Fibroblast of skin of back (primary cell): ENCODE data around the gene RSPO4. TPM values are rescaled to one million over a fixed set of nuclear protein-coding genes. Genes with fewer than 3 reads are reported as not detected.
"Not testable (repeated sequence)": the region's sequence is repeated elsewhere in the genome, so short reads cannot be mapped to it uniquely, and the experiment has no call there.

ENCODE experiments used
- DNase-seq: peaks from one replicate; pipeline ENCODE4 v3.0.0-alpha.2; 2013
- polyA plus RNA-seq, 2 experiments: library from polyadenylated mRNA; unstranded; fragments of 120-200 nt; gene quantifications; one replicate each; pipeline ENCODE4 v1.2.1, GENCODE V29; 2013; ENCODE audit not compliant: insufficient read length in 2 of 2

Gene RSPO4
- polyA plus RNA-seq (2013, experiment 1 of 2; ENCODE audit: insufficient read length) = 0.20 TPM
- 0.17 TPM for polyA plus RNA-seq (2013, experiment 2 of 2; ENCODE audit: insufficient read length)

DNA sequence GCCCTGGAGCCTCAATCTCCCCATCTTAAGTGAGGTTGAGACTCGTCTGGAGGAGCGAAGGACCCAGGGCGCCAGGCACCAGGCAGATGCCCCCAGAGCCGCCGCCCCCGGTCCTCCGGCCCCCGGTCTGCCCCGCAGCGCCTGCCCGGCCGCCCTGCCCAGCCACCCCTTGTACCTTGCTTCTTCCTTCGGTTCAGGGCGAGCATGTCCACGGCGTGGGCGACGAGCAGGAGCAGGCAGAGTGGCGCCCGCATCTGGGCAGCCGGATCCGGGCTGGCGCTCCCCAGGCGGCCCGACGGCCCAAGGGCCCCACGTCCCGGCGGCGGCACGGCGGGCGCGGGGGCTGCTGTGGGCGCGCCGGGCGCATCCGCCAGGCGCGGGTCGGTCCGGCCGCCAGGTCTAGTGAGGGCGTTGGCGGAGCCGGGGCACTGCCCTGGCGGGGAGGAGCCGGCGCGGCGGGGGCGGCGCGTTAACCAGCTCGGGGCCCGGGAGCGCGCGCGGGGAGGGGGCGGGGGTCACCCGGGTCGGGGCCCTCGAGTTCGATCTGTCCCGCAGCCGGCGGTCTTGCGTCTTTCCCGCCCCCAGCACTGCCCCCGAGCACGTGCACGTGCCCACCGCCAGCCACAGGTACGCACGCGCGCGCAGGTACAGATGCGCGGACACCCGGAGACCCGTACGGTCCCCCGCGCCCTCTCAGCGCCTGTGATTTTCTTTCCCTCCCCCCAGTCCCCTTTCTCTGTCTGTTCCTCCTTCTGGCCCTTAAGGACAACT, at the start of gene RSPO4:
Gene RSPO4 (minus strand): TSS at position 401 of the 771 bp plus-strand sequence. CDS start 147 bp downstream, at position 254.
- DNase-seq = no peak

DNA sequence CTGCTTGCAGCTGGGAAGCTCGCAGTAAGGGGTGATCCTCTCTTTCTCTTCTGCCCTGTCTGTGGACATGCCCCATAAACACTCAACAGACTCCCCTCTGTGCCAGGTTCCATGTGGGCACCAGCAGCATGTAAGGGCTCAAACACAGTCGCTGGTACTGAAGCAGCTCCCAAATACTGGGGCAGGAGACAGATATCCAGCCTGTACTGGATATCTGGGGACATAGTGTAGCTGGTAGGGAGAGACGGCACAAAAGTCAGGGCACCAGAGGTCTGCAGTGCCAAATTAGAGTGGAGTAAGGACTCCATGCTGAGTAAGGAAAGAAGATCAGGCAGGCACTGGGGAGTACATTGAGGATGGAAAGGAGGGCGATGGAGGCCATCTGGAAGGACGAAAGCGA, 48.3 kb upstream of the RSPO4 start:
- DNase-seq = no peak

DNA sequence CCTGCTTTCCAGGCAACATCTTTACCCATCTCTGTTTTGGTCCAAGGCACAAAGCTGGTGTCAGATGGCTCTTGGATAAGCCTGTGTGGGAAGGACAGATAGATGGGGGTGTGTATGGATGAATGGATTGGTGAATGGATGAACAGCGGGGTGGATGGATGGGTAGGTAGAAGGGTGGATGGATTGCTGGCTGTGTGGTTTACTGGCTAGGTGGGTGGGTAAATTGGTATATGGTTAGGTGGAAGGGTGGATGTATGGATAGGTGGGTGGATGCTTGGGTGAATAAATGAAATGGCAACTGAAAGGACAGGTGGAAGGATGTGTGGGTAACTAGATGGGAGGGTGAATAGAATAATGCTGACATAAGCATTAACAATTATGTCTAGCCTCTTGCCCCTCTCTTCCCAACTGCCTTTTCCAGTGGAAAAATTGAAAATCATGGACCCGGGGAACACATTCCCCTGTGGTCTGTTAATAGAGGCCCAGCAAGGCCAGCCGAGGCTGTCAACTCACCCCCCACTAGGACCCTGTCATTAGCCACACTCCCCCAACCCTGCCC, 43.8 kb upstream of the RSPO4 start:
- no peak for DNase-seq

DNA sequence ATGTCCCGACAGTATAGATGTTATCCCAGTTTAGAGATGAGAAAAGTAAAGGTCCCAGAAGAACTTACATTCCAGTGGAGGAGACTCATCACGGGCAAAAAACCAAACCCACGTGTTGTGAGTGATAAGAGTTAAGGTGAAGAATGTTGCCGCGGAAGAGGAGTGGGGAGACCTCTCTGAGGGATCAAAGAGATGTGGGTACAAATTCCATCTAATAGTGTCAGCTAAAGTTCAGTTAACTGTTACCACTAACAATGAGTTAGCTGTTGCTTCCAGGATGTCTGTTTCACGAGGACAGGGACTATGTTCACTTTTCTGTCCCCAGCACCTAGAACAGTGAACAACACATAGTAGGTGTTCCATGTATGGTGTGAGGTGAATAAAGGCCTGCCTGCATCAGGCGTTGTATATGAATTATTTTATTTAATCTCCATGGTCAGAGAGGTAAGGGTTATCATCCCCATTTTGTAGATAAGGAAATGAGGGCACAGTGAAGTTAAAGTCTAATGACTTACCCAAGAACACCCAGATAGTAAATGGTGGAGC, 39.8 kb upstream of the RSPO4 start:
- DNase-seq = no peak

DNA sequence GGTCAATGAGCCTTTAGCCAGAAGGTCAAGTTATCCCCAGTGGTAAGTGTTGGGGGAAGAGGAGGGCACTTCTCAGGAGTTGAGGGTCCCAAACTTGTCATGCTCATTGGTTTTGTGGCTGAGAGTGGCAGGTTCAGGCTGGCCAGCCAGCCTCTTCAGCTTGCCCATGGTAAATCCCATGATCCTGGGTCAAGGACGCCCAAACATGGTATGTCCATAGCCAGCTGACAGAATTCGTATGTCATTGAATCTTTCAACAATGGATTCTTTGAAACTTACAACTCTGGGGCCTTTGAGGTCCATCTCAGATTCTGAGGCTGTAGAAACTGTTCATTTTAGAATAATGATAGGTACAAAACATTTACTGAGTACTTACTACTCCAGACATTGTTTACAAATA, 36.1 kb upstream of the RSPO4 start:
- no peak for DNase-seq

DNA sequence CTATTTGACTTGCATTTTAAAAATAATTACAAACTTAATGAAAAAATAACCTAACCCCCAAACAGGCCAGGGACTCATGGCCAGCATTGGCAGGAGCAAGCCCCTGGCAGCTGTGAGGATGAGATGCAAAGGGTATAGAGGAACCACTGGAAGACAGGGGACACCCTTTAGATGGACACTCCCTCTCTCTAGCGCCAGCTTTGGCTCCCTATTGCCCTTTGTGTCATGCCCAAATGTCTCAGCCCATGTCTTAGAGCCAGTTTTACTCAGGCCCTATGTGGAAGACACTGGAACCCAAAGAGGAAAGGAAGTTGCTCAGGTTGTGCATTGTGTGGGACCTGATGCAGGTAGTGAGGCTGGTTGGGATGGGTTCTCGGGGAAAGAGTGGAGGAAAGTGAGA, 34.9 kb upstream of the RSPO4 start:
- DNase-seq = no peak

DNA sequence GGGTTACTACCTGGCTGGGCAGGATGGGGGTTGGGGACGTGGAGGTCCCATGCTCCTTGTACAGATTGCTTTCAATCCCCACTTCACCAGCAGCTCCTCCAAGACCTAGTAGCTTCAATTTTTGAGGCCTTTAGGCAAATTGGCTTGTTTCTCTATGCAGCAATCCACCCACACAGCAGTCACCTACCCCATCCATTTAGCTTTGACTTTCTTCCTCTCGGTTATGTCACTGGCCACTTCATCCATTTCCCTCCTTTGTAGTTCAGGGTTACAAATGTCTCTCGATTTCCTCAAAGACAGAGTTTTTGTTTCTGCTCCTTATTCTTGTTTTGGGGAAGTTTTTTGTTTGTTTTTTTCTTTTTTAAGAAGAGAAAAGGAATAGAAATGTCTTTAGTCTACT, 33.4 kb upstream of the RSPO4 start:
- no peak for DNase-seq

DNA sequence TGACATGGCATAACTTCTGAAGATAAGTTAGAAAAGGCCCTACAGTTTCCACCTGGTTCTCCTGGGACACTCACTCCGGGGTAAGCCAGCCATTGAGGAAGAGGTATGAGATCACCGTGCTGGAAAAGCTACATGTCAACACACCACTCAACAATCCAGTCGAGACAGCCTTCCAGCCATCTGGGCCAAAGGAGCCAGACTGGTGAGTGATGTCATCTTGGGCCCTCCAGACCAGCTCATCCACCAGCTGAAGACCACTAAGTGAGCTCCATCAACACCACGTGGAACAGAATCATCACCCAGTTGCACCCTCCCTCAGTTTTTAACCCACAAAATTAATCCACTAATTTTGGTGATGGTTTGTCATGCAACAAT, 32.3 kb upstream of the RSPO4 start:
- no peak for DNase-seq

DNA sequence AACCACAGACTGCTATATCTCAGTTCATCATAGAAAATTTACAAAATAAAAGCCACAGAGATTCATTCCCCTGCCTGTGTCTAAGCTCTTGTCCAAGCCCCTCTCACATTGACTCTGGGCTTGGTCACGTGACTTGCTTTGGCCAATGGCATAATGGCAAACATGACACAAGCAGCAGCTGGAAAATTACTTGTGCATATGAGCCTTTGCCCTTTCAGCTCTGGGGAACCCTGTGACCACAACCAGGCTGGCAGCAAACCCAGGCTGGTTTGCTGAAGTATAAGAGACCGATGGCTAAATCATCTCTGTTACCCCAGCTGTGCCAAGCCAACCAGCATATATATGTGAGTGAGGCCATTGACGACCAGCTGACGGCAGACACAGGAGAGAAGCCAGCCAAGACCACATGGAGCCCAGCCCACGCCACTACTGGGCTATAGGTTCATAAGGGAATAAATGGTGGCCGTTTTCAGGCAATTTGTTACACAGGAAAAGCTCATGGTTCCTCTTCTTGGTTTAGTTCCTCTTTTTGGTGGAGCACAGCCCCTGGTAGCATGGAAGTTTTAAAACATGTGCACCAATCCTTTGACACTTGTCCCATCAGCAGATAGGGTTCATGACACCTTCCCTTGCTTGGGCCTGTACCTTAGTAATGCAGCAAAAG, 31.8 kb upstream of the RSPO4 start:
- no peak for DNase-seq

DNA sequence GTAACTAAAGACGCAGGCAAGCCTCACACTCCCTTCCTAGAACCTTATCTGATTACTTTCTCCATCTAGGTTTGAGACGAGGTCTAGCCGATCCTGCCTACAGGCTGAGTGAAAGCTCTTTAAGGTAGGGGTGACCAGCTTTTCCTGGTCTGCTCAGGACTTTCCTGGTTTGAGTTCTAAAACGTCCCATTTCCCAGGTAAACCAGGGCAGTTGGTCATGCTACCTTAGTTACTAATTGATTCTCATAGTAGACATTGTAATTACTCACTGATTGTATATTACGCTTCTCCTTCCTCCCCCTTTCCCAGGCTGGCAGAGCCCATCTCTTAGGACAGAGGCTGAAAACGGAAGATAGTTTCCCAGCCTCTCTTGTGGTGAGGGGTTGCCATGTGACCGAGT, 27.9 kb upstream of the RSPO4 start:
- DNase-seq = no peak

DNA sequence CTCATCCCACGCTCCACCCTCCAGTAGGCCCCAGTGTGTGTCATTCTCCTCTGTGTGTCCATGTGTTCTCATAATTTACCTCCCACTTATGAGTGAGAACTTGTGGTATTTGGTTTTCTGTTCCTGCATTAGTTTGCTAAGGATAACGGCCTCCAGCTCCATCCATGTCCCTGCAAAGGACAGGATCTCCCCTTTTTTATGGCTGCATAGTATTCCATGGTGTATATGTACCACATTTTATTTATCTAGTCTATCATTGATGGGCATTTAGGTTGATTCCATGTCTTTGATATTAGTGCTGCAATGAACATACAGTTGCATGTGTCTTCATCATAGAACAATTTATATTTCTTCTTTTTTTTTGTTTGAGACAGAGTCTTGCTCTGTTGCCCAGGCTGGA, 24.1 kb upstream of the RSPO4 start:
- not testable (repeated sequence) for DNase-seq

DNA sequence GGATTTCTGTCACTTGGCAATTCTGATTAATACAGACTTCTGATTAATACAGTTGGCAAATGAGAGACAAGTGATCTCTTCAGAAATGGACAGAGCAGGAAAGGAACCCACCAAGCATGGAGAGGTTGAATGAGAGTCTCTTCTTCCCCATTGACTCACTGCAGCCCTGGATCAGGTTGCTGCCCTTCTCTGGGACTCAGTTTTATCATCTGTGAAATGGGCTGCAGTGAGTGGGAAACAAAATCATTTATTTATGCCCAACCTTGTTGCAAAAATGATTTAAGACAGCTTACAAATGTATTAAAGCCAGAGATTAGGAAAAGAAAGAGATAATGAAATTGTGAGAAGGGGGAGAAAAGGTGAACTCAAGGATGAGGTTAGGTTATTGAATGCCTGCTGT, 20.8 kb upstream of the RSPO4 start:
- DNase-seq = no peak

DNA sequence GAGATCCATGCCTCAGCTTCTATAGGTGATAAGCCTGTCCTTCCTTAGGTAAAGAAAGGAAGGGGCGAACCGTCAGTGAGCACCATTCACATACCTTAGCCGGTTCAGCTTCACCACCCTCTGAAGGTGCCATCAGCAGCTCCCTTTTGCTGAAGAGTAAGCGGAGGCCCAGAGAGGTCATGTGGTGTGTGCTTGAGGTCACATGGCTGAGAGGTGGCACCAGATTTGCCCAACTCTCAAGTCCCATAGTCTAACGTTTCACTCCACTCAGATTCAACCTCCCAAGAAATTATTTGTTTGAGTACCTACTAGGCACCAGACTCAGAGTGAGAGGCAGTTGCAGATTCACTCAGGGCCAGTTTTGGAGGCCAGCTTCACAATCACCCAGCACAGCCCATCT, 18.5 kb upstream of the RSPO4 start:
- DNase-seq = no peak

DNA sequence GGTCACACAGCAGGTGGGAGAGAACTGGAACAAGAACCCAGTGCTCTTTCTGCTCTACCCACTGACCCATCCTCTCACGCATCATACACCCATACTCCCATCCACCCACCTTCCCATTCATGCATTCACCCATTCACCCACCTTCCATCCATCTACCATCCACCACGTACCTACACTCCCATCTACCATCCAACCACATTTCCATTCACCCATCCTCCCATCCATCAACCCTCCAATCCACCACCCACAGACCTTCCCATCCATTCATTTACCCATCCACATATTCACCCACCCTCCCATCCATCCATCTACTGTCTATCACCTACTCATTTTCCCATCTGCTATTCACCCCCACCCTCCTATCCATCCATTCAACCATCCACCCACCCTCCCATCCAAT, 17.2 kb upstream of the RSPO4 start:
- DNase-seq = no peak

DNA sequence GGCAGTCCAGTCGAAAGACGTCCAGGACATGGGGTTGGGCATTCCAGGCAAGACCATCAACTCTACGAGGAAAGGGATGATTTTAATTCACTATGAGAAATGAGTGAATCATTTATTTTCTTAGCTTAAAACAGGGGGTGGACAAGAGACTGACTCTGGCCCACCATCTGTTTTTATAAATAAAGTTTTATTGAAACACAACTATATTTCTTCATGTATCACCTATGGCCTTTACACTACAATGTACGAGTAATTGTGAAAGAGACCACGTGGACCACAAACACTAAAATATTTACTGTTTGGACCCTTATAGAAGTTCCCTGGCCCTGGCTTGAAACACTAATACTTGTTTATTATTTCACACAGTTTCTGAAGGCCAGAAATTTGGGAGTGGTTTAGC, 15.6 kb upstream of the RSPO4 start:
- DNase-seq = no peak

DNA sequence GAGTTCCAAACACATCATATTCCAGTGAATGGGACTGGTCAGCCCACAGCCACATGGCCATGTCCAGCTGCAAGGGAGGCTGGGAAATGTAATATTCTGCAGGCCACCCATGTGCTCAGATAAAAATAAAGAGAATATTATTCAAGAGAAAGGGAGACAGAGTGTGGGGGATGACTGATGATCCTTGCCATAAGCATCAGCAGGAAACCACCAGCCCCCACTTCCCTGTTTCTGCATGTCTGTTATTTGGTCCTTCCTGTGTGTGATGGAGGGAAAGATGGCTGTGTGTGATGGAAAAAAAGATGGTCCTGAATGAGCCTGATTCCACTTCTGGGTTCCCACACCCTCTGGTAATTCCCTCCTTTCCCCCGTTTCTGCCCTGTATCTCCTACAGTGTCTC, 13.1 kb upstream of the RSPO4 start:
- DNase-seq = no peak

DNA sequence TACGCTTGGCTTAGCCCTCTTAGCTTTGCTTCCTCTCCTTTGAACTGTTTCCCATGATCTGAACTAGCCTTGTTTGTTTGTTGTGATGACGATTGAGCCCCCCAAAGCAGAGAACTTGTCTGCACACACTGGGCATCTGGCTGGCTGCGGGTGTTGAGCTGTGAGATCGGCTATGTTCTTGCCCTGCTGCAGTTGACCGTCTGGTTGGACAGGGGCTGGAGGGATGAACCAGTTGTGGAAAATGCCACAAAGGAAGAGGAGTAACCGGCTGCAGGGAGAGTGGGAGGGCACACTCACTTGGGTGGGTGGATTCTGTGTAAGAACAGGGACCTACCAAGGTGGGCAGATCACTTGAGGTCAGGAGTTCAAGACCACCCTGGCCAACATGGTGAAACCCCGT, 12.4 kb upstream of the RSPO4 start:
- no peak for DNase-seq

DNA sequence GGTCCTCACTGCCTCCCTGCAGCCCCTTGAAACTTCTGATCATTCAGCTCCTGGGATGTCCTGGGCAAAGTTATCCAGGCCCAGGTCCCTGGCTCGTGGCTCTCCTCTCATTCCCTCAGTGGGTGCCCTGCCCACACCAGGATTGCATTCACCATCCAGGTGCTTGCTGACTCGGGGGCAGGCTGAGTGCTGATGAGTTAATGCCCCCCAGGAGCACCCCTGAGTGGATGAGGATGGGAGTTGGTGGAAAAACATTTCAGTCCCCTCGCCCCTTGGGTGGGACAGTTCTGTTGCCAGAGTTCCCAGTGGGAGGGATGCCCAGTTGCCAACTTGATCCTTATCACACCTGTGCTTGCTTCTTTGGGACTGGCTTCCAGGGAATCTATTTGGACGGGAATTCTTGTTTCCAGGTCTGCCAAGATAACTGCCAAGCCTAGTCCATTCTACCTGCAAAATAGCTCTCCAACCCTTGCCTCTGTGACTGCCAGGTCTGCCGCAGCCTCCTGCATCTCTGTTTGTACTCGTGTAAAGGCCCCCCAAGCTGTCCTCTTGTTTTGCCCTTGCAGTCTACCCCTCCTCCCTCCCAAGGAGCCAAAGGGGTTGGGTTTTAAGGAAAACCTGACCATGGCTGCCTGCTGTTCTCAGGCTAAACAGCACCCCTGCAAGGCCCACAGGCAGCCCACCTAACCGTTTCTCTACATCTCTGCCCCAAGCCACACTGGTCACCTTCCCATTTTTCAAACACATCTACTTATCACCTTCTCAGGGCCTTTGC, 11.6 kb upstream of the RSPO4 start:
- DNase-seq = no peak

DNA sequence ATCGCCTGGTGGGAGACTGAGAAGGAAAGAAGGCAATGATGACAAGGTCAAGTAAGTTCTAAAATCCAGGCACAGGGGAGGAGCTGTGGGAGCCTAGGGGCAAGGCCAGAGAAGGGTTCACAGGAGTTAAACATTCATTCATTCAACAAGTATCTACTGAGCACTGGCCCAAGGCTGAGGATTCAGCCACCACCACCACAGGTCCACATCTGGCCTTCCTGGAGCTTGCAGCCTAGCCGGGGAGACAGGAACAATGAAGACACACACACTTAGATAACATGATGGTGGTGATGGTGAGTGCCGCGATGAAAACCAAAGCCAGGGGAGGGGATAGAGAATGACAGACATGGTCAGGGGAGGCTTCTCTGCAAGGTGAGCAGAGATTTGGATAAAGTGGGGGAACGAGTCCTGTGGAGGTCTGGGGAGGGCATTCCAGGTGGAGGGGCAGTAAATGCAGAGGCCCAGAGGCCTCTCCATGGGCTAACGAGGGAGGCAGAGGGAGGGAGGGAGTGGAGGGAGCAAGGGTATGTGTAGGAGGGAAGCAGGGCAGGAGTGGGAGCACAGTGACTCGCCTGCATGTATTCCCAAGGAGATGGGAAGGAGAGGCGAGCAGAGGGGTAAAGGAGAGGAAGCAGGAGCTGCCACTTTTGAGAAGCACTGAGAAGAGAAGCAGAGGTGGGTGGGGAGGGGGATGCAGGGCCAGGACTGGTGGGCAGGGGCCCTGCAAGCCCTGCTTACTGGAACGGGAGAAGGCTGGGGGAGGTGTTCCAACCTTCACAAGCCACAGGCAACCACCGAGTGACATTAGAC, 10.5 kb upstream of the RSPO4 start:
- no peak for DNase-seq

DNA sequence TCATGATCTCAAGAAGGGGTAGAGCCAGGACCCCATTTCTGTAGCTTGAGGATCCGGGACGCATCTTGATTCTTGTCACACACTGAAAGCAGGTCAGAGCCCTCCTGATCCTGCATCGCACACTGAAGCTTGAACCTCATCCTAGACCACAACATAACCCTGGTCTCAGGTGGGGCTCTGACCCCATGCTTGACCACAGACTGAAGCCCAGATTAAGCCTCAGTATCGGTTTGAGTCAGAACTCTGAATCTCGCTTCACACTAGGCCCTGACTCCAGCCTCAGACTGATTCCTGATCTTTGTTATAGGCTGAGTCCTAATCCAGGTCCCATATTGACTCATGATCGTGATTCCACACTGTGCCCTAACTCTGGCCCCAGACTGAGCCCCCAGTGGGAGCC, 8.5 kb upstream of the RSPO4 start:
- DNase-seq = no peak

DNA sequence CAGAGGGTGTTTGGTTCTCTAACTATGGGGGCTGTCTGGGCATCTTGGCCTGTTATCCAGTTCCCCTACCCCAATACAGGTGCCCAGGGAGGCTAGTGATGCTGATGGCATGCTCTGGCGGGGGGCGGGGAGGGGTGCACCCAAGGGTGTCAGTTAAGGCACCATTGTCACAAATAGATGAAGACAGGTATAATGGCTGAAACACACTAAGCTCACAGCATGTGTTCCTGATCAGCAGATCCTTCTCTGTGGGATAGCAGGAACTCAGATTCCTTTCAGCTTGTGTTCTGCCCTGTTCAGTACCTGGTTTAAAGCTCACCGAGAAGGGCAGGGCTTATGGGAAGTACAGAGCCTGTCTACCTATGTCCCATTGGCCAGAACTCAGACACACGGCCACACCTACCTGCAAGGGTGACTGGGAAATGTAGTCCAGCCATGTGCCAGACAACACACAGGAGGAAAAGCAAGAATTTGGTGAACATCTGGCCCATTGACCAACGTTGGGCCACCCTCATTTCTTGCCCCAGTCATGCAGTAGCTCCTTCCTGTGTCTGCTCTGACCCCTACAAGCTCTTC, 3.4 kb upstream of the RSPO4 start:
- DNase-seq = peak; percentile 8
